ENCODE measurements around the gene BACH1.

DNA sequence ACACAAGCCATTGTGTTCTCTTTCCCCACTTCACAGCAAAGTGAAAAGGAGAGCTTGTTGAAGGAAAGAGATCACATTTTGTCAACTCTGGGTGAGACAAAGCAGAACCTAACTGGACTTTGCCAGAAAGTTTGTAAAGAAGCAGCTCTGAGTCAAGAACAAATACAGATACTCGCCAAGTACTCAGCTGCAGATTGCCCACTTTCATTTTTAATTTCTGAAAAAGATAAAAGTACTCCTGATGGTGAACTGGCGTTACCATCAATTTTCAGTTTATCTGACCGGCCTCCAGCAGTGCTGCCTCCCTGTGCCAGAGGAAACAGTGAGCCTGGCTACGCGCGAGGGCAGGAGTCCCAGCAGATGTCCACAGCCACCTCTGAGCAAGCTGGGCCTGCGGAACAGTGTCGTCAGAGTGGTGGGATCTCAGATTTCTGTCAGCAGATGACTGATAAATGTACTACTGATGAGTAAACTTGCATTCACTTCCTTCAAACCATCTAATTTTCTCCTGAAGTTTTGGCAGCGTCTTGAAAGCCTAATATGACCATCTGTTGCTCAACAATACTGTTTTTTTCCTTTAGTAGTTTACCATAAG is 43.7 kb downstream of the BACH1 start:
- no peak for TF ChIP-seq CTCF (IDR thresholded peaks at IDR 0.05)
- TF ChIP-seq POLR2A (IDR thresholded peaks at IDR 0.05) = no peak
